Fibroblast of pulmonary artery (primary cell): ENCODE results near the gene FOXN1.

ENCODE experiments used
- DNase-seq: peaks from one replicate; pipeline ENCODE4 v3.0.0-alpha.2; 2010; ENCODE audit warnings: low read depth
- H3K4me3 ChIP-seq: replicated peaks from 2 replicates; pipeline ENCODE4 v1.5.1; 2011; ENCODE audit warnings: low read depth, mild to moderate bottlenecking, control low read depth, low read length, moderate library complexity
- CTCF ChIP-seq: IDR thresholded peaks from 2 replicates; pipeline ENCODE4 v1.5.1; 2011; ENCODE audit warnings: mild to moderate bottlenecking, control low read depth, low read length, inconsistent platforms; ENCODE audit errors: missing control alignments

The FOXN1 gene

GRCh38 chr17:28527181-28527681 is 21.1 kb downstream of the FOXN1 start:
- DNase-seq, result no peak
- no peak for TF ChIP-seq CTCF
- no peak overlapping the region for H3K4me3 ChIP-seq

DNA sequence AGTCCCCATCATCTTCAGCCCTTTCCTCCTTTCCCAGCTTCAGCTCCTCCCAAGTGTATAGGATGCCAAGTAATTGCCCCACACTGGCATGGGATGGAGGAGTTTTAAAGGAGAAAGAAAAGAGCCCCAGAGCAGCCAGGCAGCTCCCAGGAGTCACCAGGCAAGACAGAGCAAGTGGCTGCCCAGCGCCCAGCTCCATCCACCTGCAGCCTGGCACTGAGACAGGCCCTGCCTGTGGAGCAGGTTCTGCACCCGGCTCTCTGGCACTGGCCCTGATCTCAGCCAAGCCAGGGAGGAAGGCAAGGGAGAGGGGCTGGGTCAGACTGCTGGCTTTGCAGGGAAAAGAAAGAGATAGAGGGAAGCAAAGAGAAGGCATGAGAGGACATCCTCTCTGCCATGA is 21.7 kb downstream of the FOXN1 start:
- H3K4me3 ChIP-seq, result no peak overlapping the region
- no peak for TF ChIP-seq CTCF
- no peak for DNase-seq

- TF ChIP-seq CTCF, result no peak
- no peak overlapping the region for H3K4me3 ChIP-seq
- DNase-seq, result no peak
Observed at GRCh38 chr17:28528327-28529012, 22.3 kb downstream of the FOXN1 start.

GRCh38 chr17:28529013-28529400 is 22.9 kb downstream of the FOXN1 start:
- DNase-seq, result no peak
- H3K4me3 ChIP-seq, result no peak overlapping the region
- TF ChIP-seq CTCF, result no peak

GRCh38 chr17:28530250-28530649 is 24.1 kb downstream of the FOXN1 start:
- H3K4me3 ChIP-seq, result no peak overlapping the region
- no peak for DNase-seq
- no peak for TF ChIP-seq CTCF

- H3K4me3 ChIP-seq, result no peak overlapping the region
- no peak for TF ChIP-seq CTCF
- DNase-seq, result no peak
Observed at GRCh38 chr17:28530926-28531325, 24.8 kb downstream of the FOXN1 start.
